ENCODE data around the gene MYH9. TPM values are rescaled to one million over a fixed set of nuclear protein-coding genes. Genes with fewer than 3 reads are reported as not detected.
A peak's percentile ranks its signal among the peaks of the same experiment; 100 is the strongest.

The MYH9 gene
- total and polyA plus RNA-seq, 5 experiments from 2014 or later = 51.2 to 718 (median 389) TPM

DNA sequence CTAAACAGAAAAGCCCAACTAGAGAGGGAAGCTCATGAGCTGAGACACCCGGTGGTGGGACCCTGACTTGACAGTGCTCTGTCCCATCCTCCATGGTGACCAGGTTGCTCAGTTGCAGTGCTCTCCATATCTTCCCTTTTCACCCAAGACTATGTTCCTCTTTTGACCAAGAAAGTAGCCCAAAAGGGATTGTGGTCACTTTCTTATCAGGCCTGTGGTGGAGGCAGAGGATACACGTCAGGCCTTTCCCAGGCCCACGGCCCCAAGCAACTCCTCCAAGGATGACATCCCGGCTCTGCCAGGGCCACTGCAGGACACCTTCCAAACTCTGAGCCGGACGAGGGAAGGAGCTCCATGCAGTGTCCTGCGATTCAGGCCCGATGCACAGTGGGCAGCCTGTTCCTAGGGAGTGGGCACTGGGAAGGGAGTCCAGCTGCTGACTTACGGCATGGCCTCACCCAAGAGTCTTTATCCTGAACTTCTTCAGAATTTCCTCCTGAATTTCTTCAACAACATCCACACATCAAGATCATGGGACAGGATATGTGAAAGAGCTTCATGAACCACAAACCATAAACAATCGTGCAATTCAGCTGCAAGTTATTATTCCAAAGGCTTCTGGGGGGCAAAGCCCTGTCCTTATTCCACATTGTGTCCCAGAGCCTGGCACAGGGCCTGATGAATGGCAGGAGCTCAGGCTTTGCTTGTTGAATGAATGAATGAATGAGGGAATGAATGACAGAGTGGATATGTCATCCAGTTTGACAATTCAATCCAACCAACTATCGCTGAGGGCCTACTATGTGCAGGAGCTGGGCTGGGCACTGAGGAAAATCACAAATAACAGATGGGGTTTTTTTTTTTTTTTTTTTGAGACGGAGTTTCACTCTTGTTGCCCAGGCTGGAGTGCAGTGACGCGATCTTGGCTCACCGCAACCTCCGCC lies 36.0 kb upstream of the MYH9 start:
- Mint-ChIP-seq H3K27ac (peak overlapping the region in 2 of 10 donors; percentile 6 to 25), H3K27me3 (no peaks in the 10 kb centered on the region), H3K4me3 (peak overlapping the region in 1 of 10 donors; percentile 34), H3K9me3 (no peaks in the 10 kb centered on the region), H3K36me3 (no peaks in the 10 kb centered on the region), H3K4me1 (peaks cover 10 to 49% (median 38%) of the 10 kb centered on the region in 4 donors)
- POLR2A ChIA-PET = interaction anchor here (1.5 to 2.4 kb wide), 2 partner anchors 14 to 19 kb away, joined by 7 to 10 read pairs; no protein-coding TSS in a partner anchor
- DNase-seq = no peak
- ATAC-seq = no peak

DNA sequence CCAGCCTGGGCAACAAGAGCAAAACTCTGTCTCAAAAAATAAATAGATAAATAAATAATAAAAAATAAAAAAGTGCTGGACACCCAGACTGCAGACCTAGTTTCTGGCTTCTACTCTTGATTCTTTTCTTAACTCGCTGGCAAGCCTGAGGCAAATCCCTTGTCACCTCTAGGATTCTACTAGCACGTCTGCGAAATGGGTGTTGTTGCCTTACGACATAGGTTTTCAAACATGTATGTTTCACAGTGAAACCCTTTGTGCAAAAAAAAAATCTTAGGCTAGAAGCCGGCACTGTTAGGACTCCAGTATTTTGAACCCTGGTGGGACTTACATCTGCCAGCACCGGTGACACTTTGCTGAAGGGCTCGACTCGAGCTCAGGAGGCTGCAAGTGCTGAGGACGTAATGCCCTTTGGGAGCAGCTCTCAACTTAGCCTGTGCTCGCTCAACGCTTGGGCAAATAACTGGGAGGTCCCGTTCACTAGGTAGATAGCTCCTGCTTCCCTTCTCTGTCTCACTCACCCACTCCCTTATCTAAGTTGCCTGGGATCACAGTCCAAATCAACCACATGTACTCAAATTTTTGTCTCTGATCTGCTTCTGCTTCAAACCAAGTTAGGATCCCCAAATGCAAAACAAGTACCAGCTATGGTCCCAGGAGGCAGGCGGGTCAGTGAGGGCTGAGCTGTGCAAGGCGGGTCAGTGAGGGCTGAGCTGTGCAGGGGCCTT lies 34.7 kb upstream of the MYH9 start:
- Mint-ChIP-seq H3K27me3 (no peaks in the 10 kb centered on the region), H3K4me1 (peaks cover 10 to 50% (median 39%) of the 10 kb centered on the region in 4 donors), H3K27ac (peak overlapping the region in 1 of 10 donors; percentile 1), H3K4me3 (no peak overlapping the region), H3K36me3 (no peaks in the 10 kb centered on the region), H3K9me3 (no peaks in the 10 kb centered on the region)
- DNase-seq (no peak), ATAC-seq (no peak)
- POLR2A ChIA-PET = interaction anchor here (0.7 to 2.4 kb wide), 3 partner anchors 12 to 18 kb away, joined by 3 to 10 read pairs (median 7); no protein-coding TSS in a partner anchor

GRCh38 chr22:36419912-36420882 lies 32.4 kb upstream of the MYH9 start:
- DNase-seq (no peak), ATAC-seq (no peak)
- Mint-ChIP-seq H3K9me3 (no peaks in the 10 kb centered on the region), H3K36me3 (no peaks in the 10 kb centered on the region), H3K27ac (peak overlapping the region in 5 of 10 donors; percentile 12 to 88 (median 21)), H3K4me1 (peaks cover 7 to 50% (median 26%) of the 10 kb centered on the region in 4 donors), H3K4me3 (peak overlapping the region in 1 of 10 donors; percentile 48), H3K27me3 (no peaks in the 10 kb centered on the region)
- POLR2A ChIA-PET = interaction anchor here (1.0 kb wide), 1 partner anchor 13 kb away, joined by 3 read pairs; no protein-coding TSS in a partner anchor

GRCh38 chr22:36419177-36419911 lies 31.6 kb upstream of the MYH9 start:
- Mint-ChIP-seq H3K27ac (peak overlapping the region in 9 of 10 donors; percentile 40 to 88 (median 74)), H3K4me1 (peaks cover 2 to 42% (median 18%) of the 10 kb centered on the region in 4 donors), H3K27me3 (no peaks in the 10 kb centered on the region), H3K9me3 (no peaks in the 10 kb centered on the region), H3K36me3 (no peaks in the 10 kb centered on the region), H3K4me3 (peak overlapping the region; percentile 36 to 79 (median 60))
- POLR2A ChIA-PET = interaction anchor here (0.7 kb wide), 1 partner anchor 11 kb away, joined by 3 read pairs; no protein-coding TSS in a partner anchor
- no peak for DNase-seq
- ATAC-seq = peak; percentile 20 to 30

- H3K36me3 Mint-ChIP-seq = no peaks in the 10 kb centered on the region
- peak overlapping the region in 1 of 10 donors; percentile 10 for H3K4me3 Mint-ChIP-seq
- H3K4me1 Mint-ChIP-seq = peaks cover 2 to 40% (median 19%) of the 10 kb centered on the region in 4 donors
- H3K9me3 Mint-ChIP-seq = no peaks in the 10 kb centered on the region
- ATAC-seq = no peak
- no peak for DNase-seq
- POLR2A ChIA-PET = no interaction called here
- H3K27ac Mint-ChIP-seq = no peak overlapping the region
- H3K27me3 Mint-ChIP-seq = no peaks in the 10 kb centered on the region
These were observed 29.5 kb upstream of the MYH9 start for GRCh38 chr22:36417281-36417686.

- peak overlapping the region in 2 of 10 donors; percentile 45 to 63 for H3K4me3 Mint-ChIP-seq
These were observed 27.8 kb upstream of the MYH9 start for GRCh38 chr22:36415415-36416168.

DNA sequence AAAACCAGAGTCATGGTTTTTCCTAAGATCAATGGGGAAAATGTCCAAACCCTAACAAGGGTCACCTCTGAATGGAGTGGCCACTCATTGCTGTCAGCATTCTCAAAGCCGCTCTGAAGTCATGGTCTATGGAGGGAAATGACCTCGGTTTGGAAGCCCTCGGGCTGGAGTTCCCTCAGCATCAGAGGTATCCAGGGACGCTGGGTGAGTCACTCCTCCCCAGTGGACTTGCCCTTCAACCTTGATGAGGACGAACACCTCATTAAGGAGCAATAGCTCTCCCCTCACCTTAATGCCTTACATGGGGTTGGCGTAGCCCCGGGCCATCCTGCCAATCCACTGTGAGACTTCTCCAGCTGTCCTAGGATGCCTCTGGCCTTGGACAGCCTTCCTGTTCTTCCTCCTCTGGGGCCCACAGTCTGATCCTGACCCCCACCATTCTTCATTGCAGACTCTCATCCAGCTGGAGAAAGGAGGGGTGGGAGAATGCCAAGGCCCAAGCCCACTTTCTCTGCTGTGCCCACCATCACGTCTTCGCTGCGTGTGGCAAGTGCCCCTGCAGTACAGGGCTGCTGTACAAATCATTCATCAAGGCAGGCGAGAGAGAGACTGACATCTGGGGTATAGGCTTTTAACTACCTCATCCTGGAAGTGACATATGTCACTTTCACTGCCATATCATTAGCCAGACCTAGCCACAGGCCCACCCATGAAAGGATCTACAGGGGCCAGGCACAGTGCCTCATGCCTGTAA lies 25.4 kb upstream of the MYH9 start:
- POLR2A ChIA-PET = interaction anchor here (0.9 kb wide), 1 partner anchor 7 kb away, joined by 3 read pairs; no protein-coding TSS in a partner anchor
- peaks cover 8 to 54% (median 37%) of the 10 kb centered on the region in 4 donors for H3K4me1 Mint-ChIP-seq

More at GRCh38 chr22:36415415-36416168, 27.8 kb upstream of the MYH9 start:
- ATAC-seq = no peak
- Mint-ChIP-seq H3K27ac (peak overlapping the region in 2 of 10 donors; percentile 16 to 72), H3K9me3 (no peaks in the 10 kb centered on the region), H3K4me1 (peaks cover 2 to 52% (median 25%) of the 10 kb centered on the region in 4 donors), H3K27me3 (no peaks in the 10 kb centered on the region), H3K36me3 (no peaks in the 10 kb centered on the region)
- DNase-seq = no peak
- POLR2A ChIA-PET = interaction anchor here (0.5 to 1.7 kb wide), 8 partner anchors 10 to 114 kb away, joined by 3 to 9 read pairs (median 5); partner anchors contain the start of gene MYH9

GRCh38 chr22:36411589-36412258 lies 24.0 kb upstream of the MYH9 start:
- Mint-ChIP-seq H3K27me3 (no peaks in the 10 kb centered on the region), H3K36me3 (no peaks in the 10 kb centered on the region), H3K9me3 (no peaks in the 10 kb centered on the region), H3K4me1 (peaks cover 12 to 57% (median 42%) of the 10 kb centered on the region in 4 donors), H3K27ac (peak overlapping the region in 3 of 10 donors; percentile 40 to 61 (median 53)), H3K4me3 (peak overlapping the region in 1 of 10 donors; percentile 23)
- ATAC-seq = no peak
- POLR2A ChIA-PET = interaction anchor here (0.7 to 3.9 kb wide), 4 partner anchors 10 to 44 kb away, joined by 3 to 13 read pairs (median 7); no protein-coding TSS in a partner anchor
- DNase-seq = peak in 1 of 10 donors; percentile 11

More for the DNA sequence above, 25.4 kb upstream of the MYH9 start:
- H3K27ac Mint-ChIP-seq = peak overlapping the region in 5 of 10 donors; percentile 9 to 70 (median 39)
- no peaks in the 10 kb centered on the region for H3K27me3 Mint-ChIP-seq
- H3K36me3 Mint-ChIP-seq = no peaks in the 10 kb centered on the region
- H3K9me3 Mint-ChIP-seq = no peaks in the 10 kb centered on the region
- peak overlapping the region in 1 of 10 donors; percentile 2 for H3K4me3 Mint-ChIP-seq
- no peak for DNase-seq
- no peak for ATAC-seq

- Mint-ChIP-seq H3K4me3 (peak overlapping the region; percentile 64 to 86 (median 80)), H3K27ac (peak overlapping the region; percentile 75 to 94 (median 87)), H3K9me3 (no peaks in the 10 kb centered on the region), H3K36me3 (no peaks in the 10 kb centered on the region), H3K4me1 (peaks cover 20 to 66% (median 55%) of the 10 kb centered on the region in 4 donors), H3K27me3 (no peaks in the 10 kb centered on the region)
- DNase-seq (peak; percentile 43 to 90 (median 68)), ATAC-seq (peak; percentile 72 to 76)
- POLR2A ChIA-PET = interaction anchor here (0.6 to 3.9 kb wide), 13 partner anchors 8 to 102 kb away, joined by 3 to 18 read pairs (median 4); partner anchors contain the start of gene MYH9
These were observed 22.4 kb upstream of the MYH9 start for GRCh38 chr22:36409911-36410756.
